Loucy (cell line): ENCODE measurements around the gene RBM39.
A peak's percentile ranks its signal among the peaks of the same experiment; 100 is the strongest.

Source experiments
- H2AFZ ChIP-seq: fragments of 200-600 bp; sonication (generic); 2 replicates; pipeline ENCODE4 v1.6.0; 2016; ENCODE audit warnings: antibody characterized with exemption, mild to moderate bottlenecking, low read length, moderate library complexity
- H3F3A ChIP-seq: fragments of 200-600 bp; 2 replicates; pipeline ENCODE4 v1.6.0; 2016; ENCODE audit warnings: antibody characterized with exemption, low read depth, mild to moderate bottlenecking
- H3K27me3 ChIP-seq: fragments of 200-600 bp; sonication (generic); 2 replicates; pipeline ENCODE4 v1.6.1; 2014; ENCODE audit warnings: low read length, mild to moderate bottlenecking; ENCODE audit not compliant: insufficient read depth, poor library complexity, severe bottlenecking
- H3K36me3 ChIP-seq: fragments of 200-600 bp; sonication (generic); 2 replicates; pipeline ENCODE4 v1.6.1; 2016; ENCODE audit warnings: low read length; ENCODE audit not compliant: insufficient read depth
- H3K4me1 ChIP-seq: fragments of 200-600 bp; sonication (generic); 2 replicates; pipeline ENCODE4 v1.5.1; 2014; ENCODE audit warnings: low read length, mild to moderate bottlenecking; ENCODE audit not compliant: insufficient read depth, poor library complexity, severe bottlenecking
- H3K4me2 ChIP-seq: fragments of 200-600 bp; sonication (generic); 2 replicates; pipeline ENCODE4 v1.6.0; 2014; ENCODE audit warnings: antibody characterized with exemption, low read length, low read depth, mild to moderate bottlenecking; ENCODE audit not compliant: poor library complexity, severe bottlenecking
- H3K4me3 ChIP-seq: fragments of 200-600 bp; sonication (generic); 2 replicates; pipeline ENCODE4 v1.5.1; 2014; ENCODE audit warnings: low read length, mild to moderate bottlenecking, mixed read lengths; ENCODE audit not compliant: poor library complexity, severe bottlenecking
- H3K79me2 ChIP-seq: fragments of 200-600 bp; sonication (generic); 2 replicates; pipeline ENCODE4 v1.6.1; 2014; ENCODE audit warnings: low read length; ENCODE audit not compliant: insufficient read depth
- H3K9ac ChIP-seq: fragments of 200-600 bp; sonication (generic); 2 replicates; pipeline ENCODE4 v1.6.0; 2014; ENCODE audit warnings: mild to moderate bottlenecking, low read depth, low read length, moderate library complexity; ENCODE audit not compliant: poor library complexity, severe bottlenecking
- H3K9me2 ChIP-seq: fragments of 200-600 bp; sonication (generic); replicated peaks from 2 replicates; pipeline ENCODE4 v1.6.1; 2016; ENCODE audit warnings: low read depth, low read length, mixed read lengths
- H3K9me3 ChIP-seq: fragments of 200-600 bp; sonication (generic); 2 replicates; pipeline ENCODE4 v1.6.1; 2014; ENCODE audit warnings: mild to moderate bottlenecking, antibody characterized with exemption, low read length, low read depth; ENCODE audit not compliant: insufficient read depth
- H4K20me1 ChIP-seq: fragments of 200-600 bp; sonication (generic); 2 replicates; pipeline ENCODE4 v1.6.0; 2014; ENCODE audit warnings: antibody characterized with exemption, low read length, mild to moderate bottlenecking; ENCODE audit not compliant: insufficient read depth, poor library complexity, severe bottlenecking
- CTCF ChIP-seq: fragments of 200-600 bp; sonication (generic); conservative IDR thresholded peaks from 2 replicates; pipeline ENCODE4 v1.5.1; 2014; ENCODE audit warnings: mild to moderate bottlenecking, antibody characterized with exemption, low read length
- EZH2phosphoT487 ChIP-seq: fragments of 200-600 bp; IDR thresholded peaks from 2 replicates; pipeline ENCODE4 v1.6.1; 2018; ENCODE audit warnings: antibody characterized with exemption, mild to moderate bottlenecking, moderate library complexity, borderline replicate concordance

The RBM39 gene

GRCh38 chr20:35741892-35742740 is at the start of gene RBM39:
Gene RBM39, minus strand, starts transcription at chr20:35742260. Its CDS starts 1,386 bp downstream, at chr20:35740874.
- Histone ChIP-seq H3K79me2 (peaks cover 68% of the 10 kb centered on the region), H3K9me2 (no peaks in the 10 kb centered on the region), H3K9ac (peak within 1 kb of the TSS; percentile 100), H3K9me3 (no peaks in the 10 kb centered on the region), H2AFZ (peak within 1 kb of the TSS; percentile 41), H4K20me1 (peaks cover 38% of the 10 kb centered on the region), H3K27me3 (peaks cover 9% of the 10 kb centered on the region), H3F3A (no peaks in the 10 kb centered on the region), H3K4me1 (peaks cover 39% of the 10 kb centered on the region), H3K4me2 (peak within 1 kb of the TSS; percentile 99), H3K4me3 (peak within 1 kb of the TSS; percentile 96), H3K36me3 (peaks cover 37% of the 10 kb centered on the region)
- TF ChIP-seq CTCF, result peak; percentile 40; the same call in 1 of the 2 replicates
- no peak for TF ChIP-seq EZH2phosphoT487

GRCh38 chr20:35791821-35792220 is 49.8 kb upstream of the RBM39 start:
- Histone ChIP-seq H2AFZ (no peak overlapping the region), H3K4me1 (no peaks in the 10 kb centered on the region), H3K36me3 (no peaks in the 10 kb centered on the region), H3K4me2 (no peak overlapping the region), H3K9me2 (no peaks in the 10 kb centered on the region), H4K20me1 (peaks cover 7% of the 10 kb centered on the region), H3K79me2 (peaks cover 32% of the 10 kb centered on the region), H3K27me3 (no peaks in the 10 kb centered on the region), H3F3A (no peaks in the 10 kb centered on the region), H3K9me3 (no peaks in the 10 kb centered on the region), H3K4me3 (no peak overlapping the region), H3K9ac (no peak overlapping the region)
- TF ChIP-seq EZH2phosphoT487, result no peak

- H3F3A ChIP-seq, result no peaks in the 10 kb centered on the region
- no peak overlapping the region for H3K4me3 ChIP-seq
- peaks cover 2% of the 10 kb centered on the region for H4K20me1 ChIP-seq
- TF ChIP-seq CTCF, result no peak
- no peak for TF ChIP-seq EZH2phosphoT487
- no peaks in the 10 kb centered on the region for H3K4me1 ChIP-seq
- H2AFZ ChIP-seq, result no peak overlapping the region
- no peaks in the 10 kb centered on the region for H3K9me2 ChIP-seq
- no peak overlapping the region for H3K4me2 ChIP-seq
- no peaks in the 10 kb centered on the region for H3K27me3 ChIP-seq
- H3K79me2 ChIP-seq, result peaks cover 34% of the 10 kb centered on the region; the same call in 1 of the 2 replicates
- H3K36me3 ChIP-seq, result no peaks in the 10 kb centered on the region
- no peak overlapping the region for H3K9ac ChIP-seq
- H3K9me3 ChIP-seq, result no peaks in the 10 kb centered on the region
Observed at GRCh38 chr20:35791097-35791496, 49.0 kb upstream of the RBM39 start.
